HG02840 (cell line): ENCODE results near the gene SENP1.

ENCODE experiments used
- ATAC-seq: cut with Tn5 transposase; IDR thresholded peaks from one replicate; pipeline ENCODE4 v1.9.1; 2021; ENCODE audit warnings: mild to moderate bottlenecking, moderate library complexity, moderate number of reproducible peaks; ENCODE audit not compliant: unreplicated experiment, low FRiP score

SENP1 gene

DNA sequence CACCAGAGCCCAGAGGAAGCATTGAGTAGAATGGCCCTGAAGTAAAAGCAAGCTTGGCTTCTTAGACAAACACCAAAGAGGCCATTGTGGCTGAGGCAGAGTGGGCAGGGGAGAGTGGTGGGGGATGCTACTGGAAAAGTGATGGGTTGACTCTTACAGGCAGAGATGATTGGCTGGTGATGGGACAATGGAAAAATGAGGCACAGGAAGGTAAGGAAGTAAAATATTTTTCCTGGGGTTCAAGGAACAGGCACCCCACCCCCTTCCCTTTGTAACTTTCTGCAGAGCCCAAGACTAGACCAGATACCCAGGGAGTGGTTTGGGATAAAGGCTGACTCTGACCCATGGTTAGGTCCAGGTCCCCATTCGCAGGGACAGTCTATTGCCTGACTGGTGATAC is 66.7 kb downstream of the SENP1 start:
- ATAC-seq = no peak

DNA sequence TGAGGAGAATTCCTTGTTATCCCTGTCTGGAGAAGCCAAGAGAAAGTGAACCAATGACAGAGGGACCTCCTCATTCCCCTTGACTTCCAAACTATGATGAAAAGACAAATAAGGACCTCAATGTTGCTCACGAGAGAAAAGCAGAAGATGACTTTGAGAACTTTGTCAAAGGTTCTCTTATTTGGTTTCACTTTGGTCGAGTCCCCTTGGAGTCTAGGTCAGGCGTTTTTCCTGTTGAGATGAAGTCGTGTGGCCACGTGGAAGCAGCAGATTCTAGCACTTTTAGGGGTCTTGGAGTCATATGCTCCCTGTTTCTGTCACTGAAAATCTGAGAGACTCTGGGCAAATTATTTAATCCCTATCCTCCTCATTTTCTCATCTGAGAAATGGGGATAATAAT is 67.8 kb downstream of the SENP1 start:
- no peak for ATAC-seq

DNA sequence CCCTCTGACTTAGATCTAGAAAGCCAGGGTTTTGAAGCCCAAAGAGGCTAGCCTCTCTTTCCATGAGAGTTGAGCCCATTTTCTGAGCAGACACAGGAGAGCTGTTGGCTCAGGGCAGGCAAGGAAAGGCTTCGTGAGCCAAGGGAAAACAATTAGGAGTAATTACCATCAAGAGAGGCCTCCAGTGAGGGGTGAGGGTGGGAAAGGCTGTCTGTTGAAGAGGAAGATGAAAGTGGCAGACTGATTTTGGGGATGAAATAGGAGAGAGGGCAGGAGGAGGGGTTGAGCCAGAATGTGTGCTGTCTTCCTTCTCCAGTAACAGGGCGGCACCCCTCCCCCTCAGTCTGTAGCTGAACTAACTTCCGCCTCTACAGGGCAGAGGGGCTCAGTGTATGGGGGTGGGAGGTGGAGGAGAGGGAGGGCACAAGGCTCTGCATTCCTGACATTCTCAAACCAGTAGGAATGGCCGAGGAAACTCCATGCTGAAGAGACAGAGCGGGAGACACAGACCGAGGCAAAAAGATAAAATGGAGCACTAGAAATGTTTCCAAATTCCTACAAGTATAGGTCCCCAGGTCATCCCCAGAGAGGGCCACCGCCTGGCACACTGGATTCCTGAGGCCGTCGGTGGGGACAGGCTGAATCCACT is 68.5 kb downstream of the SENP1 start:
- ATAC-seq = no peak

DNA sequence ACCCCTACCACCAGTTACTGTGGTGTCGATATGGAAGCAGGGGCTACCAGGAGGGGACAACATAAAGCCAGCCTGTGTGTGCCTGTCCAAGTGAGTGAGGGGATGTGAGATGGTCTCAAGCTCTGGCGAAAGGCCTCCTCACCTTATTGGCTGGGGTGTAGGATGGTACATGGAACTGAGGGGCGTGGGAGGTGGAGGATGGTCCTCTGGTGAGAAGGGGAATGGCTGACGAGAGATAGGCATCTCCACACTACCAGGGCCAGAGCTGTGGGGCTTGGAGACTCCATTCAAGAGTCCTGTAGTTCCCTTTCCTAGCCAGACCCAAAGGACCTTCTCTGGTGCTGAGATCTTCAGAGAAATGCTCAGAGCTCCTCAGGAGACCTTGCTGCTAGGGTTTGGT is 69.1 kb downstream of the SENP1 start:
- no peak for ATAC-seq

DNA sequence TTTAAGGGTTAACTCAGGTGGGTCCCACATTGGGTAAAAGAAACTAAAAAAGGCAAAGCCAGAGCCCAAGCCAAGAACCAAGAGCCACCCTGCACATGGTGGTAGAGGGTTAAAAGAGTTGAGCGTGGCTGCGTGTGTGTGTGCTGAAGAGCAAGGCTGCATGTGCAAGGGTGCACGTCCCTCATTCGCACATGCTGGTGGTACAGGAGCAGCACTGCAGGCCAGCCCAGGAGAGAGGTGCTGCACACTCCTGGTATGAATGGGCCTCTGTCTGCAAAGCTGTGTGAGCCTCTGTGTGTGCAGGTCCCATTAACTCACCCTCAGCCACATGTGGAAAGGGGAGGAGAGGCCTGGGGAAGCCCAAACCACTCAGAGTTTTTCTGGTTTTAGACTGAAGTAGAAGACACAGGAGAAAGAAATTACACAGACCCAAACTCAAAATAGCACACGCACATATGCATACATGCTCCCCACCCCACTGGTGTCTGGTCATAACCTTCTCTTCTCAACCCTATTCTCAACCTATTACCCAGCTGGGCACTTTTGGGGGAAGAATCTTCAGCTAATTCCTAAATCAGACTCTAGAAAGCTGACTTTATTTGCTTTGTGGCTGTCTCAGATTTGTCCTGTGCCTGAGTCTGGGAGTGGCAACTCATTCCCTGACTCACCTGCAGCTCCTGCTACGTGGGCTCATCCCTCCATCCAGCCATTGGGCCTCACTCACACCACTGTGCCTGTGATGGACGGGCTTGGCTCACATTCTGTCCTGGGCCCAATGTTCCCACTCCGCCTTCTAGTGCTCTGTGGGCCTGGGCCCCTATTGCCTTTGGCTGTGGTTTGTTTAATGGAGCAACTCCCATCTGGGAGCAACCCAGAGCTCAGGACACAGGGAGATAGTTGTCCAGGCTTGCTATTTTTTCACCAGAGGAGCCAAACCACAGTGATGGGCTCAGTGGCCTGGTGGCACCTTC is 70.8 kb downstream of the SENP1 start:
- no peak for ATAC-seq

DNA sequence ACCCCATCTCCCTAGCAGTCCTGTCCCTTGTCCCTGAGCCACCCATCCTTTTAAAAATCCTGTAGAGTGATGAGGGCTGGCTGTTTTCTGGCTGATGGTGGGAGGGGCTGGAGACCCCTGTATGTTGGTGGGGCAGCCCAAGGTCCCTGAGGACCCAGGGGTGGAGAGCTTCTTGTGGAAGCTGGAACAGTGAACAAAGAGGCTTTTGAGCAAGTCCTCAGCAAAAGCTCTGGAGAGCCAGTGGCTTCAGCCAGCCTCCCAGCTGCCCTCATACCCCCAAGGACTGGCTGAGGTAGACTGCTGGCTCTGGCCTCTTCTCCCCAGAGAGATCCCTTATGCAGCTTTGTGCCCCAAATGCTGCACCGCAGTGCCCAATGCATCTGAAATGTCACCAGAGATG is 72.4 kb downstream of the SENP1 start:
- no peak for ATAC-seq

DNA sequence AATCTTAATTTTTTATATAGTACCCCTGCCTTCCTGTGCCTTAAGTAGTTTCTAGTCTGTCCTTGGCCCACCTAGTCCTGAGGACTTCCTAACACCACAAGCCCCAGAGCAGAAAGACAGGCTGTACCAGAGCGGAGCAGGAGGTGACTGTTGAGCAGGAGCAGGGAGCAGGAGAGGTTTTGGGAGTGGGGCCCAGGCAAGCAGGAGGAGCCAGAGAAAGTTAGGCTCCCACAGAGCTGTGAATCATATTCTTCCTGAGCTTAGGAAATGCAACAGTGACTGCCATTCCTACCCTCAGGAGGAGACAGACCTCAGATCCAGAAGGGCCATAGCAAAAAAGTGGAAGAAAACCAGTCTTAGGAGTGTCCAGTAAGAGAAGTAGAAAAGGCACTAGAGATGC is 73.3 kb downstream of the SENP1 start:
- ATAC-seq = no peak

DNA sequence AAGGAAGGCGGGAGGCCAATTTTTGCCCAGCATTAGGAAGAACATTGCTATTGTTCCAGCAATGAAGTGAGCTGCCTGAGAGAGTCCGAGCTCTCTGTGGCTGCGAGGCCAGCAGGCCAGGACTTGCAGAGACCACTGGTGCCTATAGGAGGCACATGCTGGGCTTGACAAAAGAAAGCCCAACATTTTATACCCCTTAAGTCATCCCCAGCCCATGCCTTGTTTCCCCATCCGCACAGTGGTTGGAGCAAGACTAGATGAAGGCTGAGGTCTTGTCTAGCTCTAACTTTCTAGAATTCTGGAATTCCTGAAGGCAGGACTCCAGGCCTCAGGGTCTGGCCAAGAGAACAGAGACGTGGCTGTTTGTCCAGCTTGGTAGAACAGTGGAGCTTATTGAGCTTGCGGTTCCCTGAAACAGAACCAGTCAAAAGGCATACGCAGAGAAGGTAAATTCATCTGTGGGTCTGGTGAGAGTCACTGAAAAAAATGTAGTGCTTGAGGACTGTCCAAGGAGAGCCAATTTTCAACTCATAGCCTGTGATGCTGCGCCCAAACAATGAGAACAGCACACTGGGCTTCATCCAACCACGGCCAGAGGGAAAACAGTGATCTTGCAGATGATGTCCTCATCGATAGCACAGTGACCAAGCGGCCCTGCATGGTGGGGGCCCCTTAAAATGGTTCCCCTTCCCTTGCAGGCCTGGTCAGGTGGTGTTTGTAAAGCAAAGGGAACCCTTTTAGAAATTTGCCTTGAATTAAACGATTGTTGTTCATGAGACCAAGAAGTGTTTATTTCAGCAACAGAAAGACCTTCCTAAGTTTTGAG is 74.5 kb downstream of the SENP1 start:
- ATAC-seq = no peak

DNA sequence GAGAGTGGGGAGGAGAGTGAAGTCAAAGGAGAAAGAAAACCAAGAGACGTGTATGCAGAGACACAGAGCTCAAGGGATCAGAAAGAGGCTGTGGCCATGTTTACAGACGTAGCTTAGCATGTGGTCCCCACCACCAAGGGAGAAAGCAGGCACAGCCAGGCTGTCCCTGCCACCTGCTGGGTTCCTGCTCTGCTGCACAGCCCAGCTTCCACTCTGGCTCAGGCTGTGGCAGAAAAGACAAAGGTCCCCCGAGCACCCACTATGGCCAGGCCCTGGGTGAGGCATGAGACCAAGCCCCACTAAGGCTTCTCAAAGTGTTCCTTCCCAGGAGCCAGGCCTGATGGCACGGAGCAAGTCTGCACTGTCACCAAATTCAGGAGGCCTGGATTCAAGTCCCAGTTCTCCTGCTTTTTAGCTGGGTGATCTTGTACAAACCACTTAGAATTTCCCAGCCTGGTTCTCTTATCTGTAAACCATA is 75.7 kb downstream of the SENP1 start:
- ATAC-seq = no peak

DNA sequence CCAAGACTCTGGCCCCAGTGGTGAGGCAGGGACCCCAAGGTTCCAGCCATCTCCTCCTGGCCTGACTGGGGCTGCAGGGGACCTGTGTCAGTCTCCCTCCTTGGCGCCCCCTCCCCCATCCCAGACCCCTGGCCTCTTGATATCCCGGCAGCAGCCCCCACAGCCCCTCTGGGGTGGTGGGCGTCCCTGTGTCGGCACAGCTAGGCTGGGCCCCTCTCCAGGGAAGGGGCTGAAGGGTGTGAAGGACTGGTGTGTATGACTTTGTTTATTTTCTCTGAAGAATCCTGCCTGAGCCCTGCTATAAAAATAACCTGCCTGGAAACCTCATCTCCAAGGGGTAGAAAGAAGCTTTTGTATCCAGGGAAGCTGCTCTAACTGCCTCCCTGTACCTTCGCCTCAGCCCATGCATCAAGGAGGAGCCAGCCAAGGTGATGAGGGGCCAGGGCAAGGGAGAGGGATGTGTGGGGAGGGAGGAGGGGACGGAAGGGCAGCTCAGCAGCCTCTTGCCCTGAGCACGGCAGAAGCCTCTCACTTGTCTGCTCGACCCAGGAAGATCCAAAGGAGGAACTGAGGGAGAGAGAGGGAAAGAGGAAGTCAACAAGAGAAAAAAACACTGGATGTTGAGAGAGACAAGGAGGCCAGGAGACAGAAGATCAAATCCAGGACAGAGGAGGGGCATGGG is 76.2 kb downstream of the SENP1 start:
- no peak for ATAC-seq

DNA sequence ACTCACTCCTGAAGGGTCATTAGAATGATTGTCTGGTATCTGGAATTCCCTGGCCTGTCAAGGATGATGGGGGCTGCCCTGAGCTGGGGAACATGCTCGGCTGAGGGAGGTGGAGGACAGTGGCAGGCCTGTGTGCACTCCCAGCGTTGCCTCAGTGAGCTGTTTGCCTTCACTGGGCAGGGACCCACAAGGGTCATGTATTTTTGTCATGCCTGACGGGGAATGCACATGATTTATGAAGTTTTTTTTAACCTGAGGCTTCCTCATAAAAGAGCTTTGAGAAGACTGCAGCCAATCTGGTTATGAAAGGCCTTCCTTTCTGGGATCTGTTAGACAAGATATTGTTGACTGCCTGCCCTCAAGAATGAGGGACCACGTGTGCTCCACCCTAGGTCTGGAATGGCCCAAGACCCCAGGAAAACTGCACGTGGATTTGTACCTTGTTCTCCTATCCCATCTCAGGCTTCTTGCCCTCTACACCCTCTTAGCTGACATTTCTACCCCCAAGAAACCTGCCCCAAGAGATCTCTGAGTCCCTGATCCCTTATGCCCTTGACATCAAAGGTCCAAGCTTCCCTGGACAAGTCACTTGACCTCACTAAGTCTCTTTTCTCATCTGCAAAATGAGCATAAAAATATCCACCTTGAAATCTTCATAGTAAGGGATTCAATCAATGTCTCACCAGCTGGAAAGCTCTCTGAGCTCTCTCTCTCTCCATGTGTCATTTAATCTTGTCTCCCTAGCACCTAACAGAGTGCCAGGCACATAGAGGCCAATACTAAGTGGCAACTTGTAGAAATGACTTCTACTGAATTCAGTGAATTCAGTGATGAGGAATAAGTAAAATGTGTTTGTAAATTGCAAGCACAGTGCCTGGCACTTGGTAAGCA is 77.1 kb downstream of the SENP1 start:
- no peak for ATAC-seq

DNA sequence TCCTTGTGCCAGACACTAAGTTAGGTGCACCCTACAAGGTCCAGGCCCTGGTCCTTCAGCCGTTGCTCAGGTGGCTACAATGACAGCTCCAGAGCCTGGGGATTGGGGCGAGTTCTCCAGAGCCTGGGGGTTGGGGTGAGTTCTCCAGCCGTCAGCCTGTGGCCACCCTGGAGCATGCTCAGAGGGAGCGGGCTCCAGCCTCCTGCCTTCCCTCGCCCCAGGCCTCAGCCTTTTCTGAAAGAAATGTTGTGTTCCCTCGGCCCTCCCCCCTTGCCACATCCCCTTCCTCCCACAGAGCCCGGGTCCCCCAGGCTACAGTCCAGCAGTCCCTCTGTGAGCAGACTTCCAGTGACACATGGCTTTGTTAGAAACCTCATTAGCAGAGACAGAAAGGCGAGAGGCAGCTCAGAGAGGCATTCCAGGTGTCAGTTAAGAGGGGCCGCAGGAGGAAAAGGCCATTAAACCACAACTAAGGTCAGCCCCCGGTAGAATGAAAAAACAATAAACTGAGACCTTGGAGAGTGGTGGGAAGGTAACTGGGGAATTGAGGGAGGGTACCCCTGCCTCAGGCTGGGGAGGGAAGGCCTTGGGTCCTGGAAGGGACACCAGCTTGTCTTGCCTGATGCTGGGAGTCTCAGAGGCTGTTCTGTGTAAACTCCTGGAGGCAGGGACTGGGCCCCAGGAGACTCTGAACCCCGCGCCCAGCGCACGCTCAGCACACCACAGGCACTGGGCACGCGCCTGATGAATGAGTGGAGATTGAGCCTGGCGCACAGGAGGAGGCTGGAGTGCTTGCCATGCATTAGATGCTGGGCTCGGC is 78.5 kb downstream of the SENP1 start:
- ATAC-seq = no peak

DNA sequence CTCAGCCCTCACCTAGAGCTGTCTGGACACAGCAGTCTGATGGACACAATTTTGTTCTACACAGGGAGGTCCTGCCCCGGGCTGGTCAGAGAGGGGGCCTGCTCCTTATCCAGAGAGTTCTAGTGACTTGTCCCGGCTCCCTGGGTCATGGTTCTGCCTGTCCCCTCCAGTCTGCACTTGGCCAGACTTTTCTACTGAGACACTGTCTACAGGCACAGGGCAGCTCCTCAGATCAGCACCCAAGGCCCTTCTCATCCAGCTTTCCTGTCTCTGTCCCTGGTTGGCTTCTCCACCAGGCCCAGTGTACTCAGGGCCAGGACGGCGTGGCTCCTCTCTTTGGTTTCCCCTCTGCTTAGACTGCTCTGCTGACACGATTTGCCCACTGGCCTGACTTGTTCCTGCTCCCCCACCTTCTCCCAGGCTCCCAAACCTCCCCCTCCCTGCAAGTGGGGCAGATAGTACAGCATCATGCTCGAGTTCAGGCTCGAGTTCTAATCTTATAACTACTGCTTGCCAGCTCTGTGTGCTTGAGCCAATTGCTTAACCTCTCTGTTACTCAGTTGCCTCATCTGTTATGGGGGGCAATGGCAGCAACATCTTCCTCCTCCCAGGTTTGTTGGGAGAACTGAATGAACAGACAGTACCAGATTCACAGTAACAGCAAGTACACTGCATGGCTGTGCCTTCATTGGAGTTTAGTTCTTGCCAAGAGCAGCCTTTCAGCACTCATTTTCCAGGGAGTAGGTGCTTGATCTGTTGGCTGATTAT is 79.6 kb downstream of the SENP1 start:
- no peak for ATAC-seq

DNA sequence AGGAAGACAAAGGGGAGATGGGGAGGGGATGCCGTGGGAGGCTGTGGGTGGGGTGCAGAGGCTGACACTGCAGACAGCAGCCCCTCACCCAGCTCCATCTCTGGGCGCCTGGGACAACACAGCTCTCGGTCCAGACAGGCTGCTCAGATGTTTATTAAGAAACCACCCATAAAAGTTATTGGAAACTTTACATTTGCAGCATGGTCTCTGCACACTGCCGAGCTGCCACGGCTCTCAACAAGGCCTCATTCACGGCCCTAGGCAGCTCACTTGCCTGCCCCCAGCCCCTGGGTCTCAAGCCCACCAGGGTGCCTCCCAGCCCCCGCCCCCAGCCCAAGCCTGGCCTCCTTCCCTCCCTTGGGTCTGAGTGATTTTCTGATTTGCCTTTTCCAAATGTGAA is 80.6 kb downstream of the SENP1 start:
- ATAC-seq = no peak

DNA sequence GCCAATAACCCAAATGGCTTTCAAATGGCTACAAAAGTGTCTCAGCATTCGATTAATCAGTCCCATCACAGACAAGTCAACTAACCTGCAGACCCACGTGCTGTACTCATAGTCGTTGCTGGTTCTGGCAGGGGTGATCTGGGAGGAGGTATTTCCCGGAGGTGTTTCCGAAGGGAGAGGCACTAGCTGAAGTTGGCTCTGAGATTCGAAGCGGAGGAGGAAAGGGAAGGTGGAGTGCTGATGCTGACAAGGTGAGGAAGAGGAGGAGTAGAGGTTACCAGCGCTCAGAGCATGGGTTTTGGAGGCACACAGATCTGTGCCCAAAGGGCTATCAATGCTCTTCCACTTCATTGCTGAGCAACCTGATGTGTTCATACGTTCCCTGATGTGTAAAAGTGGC is 81.1 kb downstream of the SENP1 start:
- no peak for ATAC-seq

DNA sequence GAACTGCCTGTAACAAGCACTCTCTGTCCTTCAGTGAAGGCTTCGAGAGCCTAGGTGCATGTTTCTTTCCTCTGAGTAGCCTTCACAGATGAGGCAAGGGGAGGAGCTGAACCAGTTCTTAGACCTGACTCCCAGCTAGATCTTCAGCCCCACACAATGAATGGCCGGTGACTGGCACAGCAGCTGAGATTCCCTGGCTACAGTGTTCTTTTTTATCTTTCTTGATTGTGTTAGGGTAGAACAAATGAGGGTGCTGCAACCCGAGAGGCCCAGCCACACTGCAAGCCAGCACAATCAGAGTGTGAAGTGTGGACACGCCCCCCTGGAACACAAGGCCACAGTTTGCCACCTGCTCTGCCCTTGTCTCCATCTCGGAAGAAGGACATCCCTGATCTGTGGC is 82.5 kb downstream of the SENP1 start:
- ATAC-seq = no peak

DNA sequence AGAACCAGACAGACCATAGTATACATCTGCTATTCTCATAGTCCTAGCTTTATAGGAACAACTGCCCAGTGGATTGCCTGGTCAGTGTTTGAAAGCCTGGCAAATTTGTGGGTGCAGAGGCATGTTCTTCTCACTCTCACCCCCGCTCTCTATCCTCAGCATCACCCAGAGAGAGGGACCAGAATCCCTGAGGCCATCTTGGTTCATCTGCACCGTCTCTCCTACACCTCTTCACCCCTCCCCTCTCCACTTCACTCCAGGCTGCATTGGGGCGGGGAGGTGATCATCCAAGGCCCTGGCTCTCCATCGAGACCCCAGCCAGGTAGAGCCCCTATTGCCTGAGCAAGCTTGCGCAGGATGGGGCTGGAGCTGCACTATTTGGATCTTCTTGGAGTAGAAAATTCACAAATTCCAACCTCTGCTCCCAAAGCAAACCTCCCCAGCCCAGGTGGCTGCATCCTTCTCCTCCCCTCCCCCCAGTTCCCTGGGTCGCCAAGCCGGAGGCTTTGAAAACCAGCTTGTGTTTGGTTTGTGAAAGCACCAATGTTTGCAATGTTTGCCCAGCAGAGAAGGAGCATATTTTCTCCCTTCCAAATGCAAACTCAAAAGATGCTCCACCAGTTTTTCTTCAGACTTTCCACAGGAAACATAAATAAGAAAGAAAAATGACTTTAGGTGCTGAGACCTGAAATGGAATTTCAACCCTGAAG is 83.0 kb downstream of the SENP1 start:
- no peak for ATAC-seq
